ENCODE data around the gene HDAC5. TPM values are rescaled to one million over a fixed set of nuclear protein-coding genes. Genes with fewer than 3 reads are reported as not detected.
A peak's percentile ranks its signal among the peaks of the same experiment; 100 is the strongest.

The HDAC5 gene
- total RNA-seq, 1 donor from 2014 or later = 34.1 TPM

DNA sequence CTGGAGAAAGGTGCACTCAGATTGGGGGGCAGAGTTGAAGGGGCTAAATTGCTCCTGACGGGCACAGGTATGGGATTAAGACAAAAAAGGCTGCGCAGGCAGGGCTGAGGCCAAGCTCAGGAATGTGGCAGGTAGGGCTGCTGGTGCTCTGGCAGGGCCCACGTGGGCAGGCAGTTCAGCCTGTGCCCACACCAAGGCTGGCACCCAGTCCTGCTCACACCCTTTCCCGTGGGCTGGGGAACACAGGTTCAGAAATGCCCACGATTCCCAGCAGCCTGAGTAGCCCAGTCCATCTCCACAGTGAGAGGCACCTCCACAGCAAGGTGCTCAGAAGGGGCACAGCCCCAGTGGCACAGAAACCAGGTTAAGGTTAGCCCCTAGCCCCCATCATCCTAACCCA is 4.4 kb downstream of the HDAC5 start:
- TF ChIP-seq CTCF (IDR thresholded peaks at IDR 0.05; ENCODE audit: unreplicated experiment) = no peak
- Mint-ChIP-seq H3K36me3 (no peaks in the 10 kb centered on the region), H3K4me1 (peaks cover 17% of the 10 kb centered on the region), H3K27ac (no peak overlapping the region), H3K4me3 (no peak overlapping the region), H3K9me3 (no peaks in the 10 kb centered on the region), H3K27me3 (ENCODE audit: low read depth) (no peaks in the 10 kb centered on the region)
- no peak for DNase-seq (ENCODE audit: low spot score in 2 of 2, unreplicated experiment in 2 of 2)

GRCh38 chr17:44118427-44119050 is 4.9 kb downstream of the HDAC5 start:
- Mint-ChIP-seq H3K36me3 (no peaks in the 10 kb centered on the region), H3K27ac (no peak overlapping the region), H3K4me3 (no peak overlapping the region), H3K9me3 (no peaks in the 10 kb centered on the region), H3K27me3 (ENCODE audit: low read depth) (no peaks in the 10 kb centered on the region), H3K4me1 (peaks cover 15% of the 10 kb centered on the region)
- no peak for TF ChIP-seq CTCF (IDR thresholded peaks at IDR 0.05; ENCODE audit: unreplicated experiment)
- no peak for DNase-seq (ENCODE audit: low spot score in 2 of 2, unreplicated experiment in 2 of 2)

DNA sequence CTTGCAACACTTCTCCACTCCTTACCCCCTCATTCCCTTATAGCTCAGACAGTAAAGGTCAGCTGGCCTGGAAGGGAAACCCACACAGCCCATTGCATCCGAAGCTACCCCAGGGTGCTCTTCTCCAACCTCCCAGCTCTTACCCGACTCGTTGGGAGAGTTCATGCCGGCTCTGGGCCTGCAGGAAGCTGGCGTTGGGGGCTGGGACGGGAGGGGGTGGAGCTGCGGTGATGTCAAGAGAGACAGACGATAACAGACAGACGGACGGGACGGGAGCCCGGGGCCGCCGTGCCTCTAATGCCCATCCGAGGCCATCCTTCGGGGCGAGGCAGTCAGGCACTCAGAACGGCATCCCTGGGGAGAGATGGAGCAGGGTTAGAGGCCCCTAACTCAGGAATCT is 6.1 kb downstream of the HDAC5 start:
- Mint-ChIP-seq H3K27me3 (ENCODE audit: low read depth) (no peaks in the 10 kb centered on the region), H3K4me1 (peaks cover 10% of the 10 kb centered on the region), H3K9me3 (no peaks in the 10 kb centered on the region), H3K4me3 (no peak overlapping the region), H3K27ac (no peak overlapping the region), H3K36me3 (no peaks in the 10 kb centered on the region)
- DNase-seq (ENCODE audit: low spot score in 2 of 2, unreplicated experiment in 2 of 2) = no peak
- no peak for TF ChIP-seq CTCF (IDR thresholded peaks at IDR 0.05; ENCODE audit: unreplicated experiment)

DNA sequence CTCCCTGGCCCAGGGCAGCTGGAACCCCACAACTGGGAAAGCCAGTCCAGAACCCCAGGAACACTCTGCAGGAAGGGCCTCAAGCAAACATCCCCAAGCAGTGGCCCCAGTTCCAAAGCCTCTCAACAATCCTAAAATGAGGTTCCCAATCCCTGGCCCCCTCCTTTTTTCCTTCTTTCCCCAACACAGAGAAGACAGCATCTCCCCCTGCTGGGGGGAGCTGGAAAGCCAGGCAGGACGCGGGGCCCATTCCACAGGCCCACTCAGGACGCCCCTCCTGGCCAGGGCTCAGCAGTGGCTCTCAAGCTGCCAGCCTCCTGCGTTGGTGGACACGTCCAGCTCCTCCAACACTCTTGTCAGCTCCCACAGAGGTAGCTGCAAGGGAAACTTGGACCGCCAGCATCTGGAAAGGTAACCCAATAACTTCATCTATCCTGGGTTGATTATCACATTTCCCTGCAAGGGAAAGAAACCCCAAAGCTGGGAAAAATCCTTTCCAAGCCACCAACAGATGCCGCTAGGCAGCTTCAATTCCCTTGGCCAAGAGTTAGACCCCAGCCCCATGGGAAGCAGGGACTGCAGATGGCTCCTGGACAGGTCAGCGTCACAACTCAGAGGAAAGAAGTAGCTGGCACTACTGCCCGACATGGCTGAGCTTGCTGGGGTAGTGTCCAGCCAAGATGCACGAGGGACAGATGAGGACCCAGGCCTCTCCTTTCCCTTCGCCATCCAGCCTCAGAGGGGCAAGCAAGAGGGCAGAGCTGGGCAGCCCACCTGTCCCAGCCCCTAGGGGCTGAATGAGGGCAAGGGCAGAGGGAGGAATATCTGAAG is 7.6 kb downstream of the HDAC5 start:
- Mint-ChIP-seq H3K27me3 (ENCODE audit: low read depth) (no peaks in the 10 kb centered on the region), H3K9me3 (no peaks in the 10 kb centered on the region), H3K4me3 (no peak overlapping the region), H3K27ac (no peak overlapping the region), H3K36me3 (no peaks in the 10 kb centered on the region), H3K4me1 (peaks cover 12% of the 10 kb centered on the region)
- TF ChIP-seq CTCF (IDR thresholded peaks at IDR 0.05; ENCODE audit: unreplicated experiment) = peak; percentile 72
- peak in 1 of 2 experiments; percentile 67 for DNase-seq (ENCODE audit: low spot score in 2 of 2, unreplicated experiment in 2 of 2)

GRCh38 chr17:44113868-44114840 is 9.3 kb downstream of the HDAC5 start:
- Mint-ChIP-seq H3K4me1 (peaks cover 14% of the 10 kb centered on the region), H3K27ac (no peak overlapping the region), H3K4me3 (no peak overlapping the region), H3K27me3 (ENCODE audit: low read depth) (no peaks in the 10 kb centered on the region), H3K9me3 (no peaks in the 10 kb centered on the region), H3K36me3 (no peaks in the 10 kb centered on the region)
- no peak for TF ChIP-seq CTCF (IDR thresholded peaks at IDR 0.05; ENCODE audit: unreplicated experiment)
- DNase-seq (ENCODE audit: low spot score in 2 of 2, unreplicated experiment in 2 of 2) = no peak
